Nucleus accumbens (tissue), 56 donors: Measurements from ENCODE around the gene AFF1.
"Not testable (repeated sequence)": the region's sequence is repeated elsewhere in the genome, so short reads cannot be mapped to it uniquely, and the experiment has no call there.

Experiments used
- DNase-seq, 56 donors: peaks; one replicate each; lab custom pipeline; 2025; lab: John Stamatoyannopoulos, UW

AFF1 gene

DNA sequence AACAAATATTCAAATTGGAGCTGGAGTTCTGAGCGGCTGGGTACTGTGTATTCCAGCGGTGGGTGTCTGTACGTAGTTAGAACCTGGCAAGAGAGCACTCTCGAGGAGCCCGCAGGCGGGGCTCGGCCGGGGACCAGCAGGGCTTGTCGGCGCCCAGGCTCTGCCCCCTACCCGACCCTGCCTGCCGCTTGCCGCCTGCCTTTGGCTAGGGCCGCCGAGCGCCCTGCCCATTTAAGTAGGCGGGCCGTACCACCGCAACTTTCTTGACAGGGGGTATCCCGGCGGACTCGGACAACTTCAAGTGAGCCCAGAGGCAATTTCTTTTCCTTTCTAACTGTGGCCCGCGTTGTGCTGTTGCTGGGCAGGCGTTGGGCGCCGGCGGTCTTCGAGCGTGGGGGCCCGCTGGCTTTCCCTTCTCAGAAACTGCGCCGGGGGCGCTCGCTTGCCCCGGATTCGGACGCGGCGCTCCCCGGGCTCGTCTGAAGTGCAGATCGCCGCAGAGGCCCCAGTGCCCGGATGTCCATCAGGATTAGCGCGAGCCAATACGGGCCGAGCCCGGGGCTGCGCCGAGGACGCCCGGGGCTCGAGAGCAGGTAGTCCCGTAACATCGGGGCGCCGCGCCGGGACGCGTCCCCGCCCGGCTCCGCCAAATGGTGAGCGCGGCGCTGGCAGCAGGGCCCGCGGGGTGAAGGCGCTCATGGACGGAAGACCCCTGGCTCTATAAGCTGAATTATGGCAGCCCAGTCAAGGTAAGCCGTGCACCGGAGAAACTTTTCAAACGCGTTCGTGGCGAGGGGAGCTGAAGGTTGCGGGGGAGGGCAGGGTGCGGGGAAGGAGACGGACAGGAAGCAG, 72.1 kb downstream of the AFF1 start:
- DNase-seq = peak; percentile 39 to 100 (median 90)

DNA sequence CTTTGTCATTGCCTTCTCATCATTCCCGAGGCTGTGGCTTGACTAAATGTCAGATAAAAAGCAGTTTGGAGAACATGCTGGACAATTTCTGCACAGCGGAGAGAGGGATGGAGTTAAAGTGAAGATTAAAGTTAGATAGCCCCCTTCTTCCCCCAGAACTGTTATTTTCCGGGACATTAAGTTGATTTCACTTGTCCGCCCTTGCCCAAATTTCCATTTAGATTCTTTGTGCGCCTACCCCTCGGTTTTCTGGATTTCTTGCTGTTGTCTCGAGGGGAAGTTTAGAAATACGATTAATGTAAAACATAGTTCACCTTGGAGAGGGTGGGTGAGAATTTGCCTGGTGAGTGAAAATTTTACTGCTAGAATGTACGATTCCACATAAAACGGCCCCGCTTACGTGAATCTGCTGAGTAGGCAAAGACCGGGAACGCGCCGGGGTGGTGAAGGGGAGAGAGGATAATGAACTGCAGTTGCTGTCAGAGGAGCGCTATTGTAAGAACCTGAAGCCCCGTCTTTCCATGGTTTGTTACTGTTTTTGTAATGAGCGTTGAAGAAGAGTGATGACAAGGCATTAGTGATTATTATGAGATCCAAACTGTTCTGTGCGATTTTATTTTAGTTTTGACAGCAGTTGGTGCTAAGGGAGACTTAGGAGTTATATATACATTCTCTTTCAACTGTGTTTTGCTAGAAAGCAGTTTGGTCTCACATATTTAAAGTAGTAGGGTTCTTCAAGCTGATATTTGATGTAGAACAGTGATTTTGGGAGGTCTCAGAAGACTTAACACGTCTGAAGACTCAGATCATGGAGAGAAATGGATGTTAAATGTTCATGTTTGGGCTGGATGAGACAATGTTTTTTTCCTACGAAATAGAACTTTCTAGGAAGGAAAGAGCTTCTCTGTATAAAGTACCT, 73.0 kb downstream of the AFF1 start:
- DNase-seq = peak in 43 of 56 donors; percentile 2 to 70 (median 30)

DNA sequence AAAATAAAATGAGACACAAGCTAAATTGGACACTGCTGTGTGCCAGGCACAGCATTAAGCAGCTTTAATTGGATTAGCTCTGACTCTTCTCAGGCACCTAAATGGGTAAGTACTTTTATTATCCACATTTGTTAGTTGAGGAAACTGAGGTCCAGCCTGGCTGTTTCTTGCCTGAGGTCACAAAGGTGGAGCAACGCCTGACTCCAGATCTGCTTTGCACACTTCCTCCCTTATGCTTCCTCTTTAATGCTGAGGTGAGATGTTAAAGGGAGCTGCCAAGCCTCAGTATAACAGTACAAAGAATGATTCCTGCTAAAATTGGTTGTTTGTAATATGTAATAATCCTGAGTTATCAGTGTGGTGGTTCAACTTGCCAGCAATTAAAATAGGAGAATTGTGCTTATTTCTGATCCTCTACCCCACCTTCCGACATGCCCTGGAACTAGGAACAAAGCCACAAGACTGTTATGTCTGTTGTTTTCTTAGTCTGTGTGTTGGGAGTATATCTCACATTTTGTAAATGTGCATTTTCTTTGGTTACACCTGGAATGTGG, 74.4 kb downstream of the AFF1 start:
- DNase-seq = no peak

DNA sequence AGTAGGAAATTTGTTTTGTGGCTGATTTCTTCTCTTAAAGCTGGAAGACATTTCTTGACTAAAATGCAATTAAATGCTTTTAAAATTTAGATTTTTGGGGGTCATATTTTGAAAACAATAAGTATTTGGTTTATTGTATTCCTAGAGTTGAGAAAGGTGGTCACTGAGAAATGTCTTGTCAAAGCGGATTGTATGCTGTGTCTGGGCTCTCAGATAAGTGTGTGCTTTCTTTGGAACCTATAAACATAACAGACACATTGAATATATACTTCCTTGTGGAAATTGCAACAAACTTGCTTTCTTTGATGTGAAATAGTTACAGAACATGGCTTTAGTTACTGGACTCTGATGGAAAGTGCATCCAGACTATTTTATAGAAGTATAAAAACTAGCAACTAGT, 75.4 kb downstream of the AFF1 start:
- DNase-seq = no peak

DNA sequence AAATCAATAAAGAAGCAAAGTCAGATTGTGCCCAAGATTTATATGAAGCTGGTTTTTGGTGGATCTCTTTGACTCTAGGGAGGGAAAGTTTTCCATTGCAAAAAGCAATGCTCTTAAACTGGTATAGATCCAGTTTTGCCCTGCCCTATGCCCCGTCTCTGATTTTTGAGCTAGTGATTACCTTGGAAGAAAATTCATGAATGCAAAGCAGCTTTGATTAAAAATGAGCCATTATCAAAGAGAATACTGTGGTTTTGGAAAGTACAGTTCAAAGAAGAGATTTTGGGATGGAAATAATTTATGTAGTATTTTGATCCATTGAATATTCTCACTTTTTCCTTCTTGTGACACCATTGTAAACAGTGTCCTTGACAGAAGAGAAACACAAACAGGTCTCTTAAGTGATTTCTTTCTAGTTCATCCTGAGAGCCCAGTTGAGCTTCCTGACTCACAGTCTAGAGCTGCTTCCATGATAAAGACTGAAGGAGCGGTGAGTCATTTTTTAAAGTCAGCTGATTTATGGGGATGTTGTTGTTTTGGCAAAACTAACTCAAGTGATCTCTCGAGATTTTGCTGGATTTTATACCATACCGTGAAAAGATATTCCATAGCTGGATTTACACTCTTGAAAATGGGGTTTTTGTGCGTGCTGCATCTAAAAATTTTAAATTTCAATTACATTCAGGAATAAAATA, 76.7 kb downstream of the AFF1 start:
- DNase-seq = no peak

DNA sequence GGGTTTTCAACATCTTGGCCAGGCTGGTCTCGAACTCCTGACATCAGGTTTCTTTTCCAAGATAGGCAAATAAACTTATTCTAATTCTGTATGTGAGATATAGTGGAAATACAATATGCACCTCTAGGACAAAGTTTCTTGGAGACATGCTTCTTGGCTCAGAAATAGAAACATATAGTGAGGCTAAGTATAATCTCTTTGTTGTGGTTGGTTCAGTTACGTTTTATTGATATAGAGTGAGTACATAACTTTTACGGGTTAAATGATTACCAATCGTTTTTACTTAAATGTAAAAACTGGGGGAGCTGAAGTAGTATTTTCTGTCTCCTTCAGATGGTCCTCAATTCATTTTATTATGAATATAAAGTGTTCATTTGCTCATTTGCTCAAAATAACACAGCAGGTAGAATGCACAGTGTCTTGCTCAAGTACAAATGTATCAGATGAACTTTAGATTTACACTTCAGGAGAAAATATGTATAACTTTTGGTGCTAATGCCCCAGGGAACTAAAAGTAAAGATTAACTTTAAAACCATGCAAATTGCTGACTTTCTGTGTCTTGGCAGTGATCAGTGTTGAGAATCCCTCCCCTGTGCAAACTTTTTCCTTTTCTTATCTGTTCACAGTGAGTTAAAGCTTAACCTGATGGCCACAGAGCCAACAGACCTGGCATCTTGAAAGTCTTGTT, 77.6 kb downstream of the AFF1 start:
- DNase-seq = no peak

DNA sequence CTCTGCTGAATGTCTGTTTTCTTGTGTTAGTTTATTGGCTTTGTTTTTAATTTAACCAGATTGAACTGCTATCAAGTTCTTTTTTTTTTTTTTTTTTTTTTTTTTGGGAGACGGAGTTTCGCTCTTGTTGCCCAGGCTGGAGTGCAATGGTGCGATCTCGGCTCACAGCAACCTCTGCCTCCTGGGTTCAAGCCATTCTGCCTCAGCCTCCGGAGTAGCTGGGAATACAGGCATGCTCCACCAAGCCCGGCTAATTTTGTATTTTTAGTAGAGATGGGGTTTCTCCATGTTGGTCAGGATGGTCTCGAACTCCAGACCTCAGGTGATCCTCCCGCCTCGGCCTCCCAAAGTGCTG, 78.1 kb downstream of the AFF1 start:
- DNase-seq = not testable (repeated sequence)

DNA sequence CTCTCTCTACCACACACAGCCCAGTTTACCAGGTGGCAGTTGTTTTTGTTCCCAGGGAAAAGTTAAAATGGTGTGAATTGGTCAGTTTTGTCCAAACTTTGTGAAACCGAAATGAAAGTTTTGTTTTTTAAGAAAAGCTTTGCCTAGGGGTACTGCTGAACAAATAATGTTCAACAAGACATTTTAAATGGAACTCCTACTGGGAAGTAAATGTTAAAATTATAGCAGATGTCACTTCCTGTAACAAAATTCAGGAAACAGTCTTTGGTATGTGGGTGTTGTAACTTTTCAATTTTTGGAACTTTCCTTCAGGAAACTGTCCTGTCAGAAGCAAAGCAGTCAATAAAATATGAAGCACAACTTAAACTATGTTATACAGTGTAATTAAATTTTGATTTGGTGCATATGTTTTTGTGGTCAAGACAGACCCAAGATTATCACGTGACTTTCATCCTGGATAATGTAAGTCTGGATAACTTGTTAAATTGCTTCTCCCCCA, 79.5 kb downstream of the AFF1 start:
- no peak for DNase-seq

- DNase-seq = no peak
These were observed 80.6 kb downstream of the AFF1 start for GRCh38 chr4:87015416-87015815.

DNA sequence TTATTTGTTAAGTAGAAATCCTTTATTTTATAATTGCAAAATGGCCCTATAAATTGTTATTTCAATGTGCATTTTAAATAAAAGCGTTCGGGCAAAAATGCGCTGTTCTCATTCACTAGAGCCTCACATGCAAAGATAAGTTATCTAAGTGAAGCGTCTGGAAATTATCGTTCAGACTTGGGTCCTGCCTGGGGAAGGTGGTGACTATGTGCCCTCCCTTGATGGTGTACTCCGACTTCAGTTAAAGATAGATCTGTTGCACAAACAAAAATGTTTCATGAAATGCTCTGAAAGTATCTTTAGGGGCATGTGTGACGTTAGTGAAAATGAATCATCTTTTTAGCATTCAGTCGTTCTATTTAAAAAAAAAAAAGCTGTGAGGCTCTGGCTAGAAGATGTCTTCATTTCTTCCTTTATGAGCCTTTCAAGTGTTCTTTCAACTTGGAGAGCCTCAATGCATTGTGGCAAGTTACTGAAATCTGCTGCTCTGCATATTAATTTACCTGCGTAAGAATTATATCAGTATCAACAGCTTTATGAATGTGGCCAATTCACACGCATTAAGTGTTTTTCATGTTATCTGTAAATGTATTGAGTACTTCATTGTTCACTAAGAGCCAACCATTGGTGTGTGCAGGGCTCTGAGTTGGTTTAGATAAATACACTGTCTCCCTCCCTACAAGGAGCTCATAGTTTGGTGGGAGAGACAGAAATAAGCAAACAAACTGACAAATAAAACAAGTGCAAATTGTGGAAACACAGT, 83.0 kb downstream of the AFF1 start:
- DNase-seq = no peak

DNA sequence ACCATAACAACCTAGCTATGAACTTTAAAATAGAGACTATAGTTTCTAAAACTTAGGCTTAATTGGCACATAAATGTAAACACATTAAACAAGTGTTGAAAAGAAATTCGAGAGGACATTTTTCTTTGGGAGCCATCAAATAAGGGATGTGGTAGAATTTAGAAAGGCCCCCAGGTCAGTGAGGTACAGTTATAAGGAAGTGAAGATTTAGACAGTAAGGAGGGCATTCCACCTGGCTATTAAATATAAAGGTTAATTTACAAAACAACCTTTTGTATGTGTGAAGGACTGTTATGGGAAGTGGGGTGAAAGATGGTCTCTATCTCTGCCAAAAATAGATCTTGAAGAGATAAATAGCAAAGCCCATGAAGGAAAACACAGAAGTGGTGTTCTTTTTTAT, 83.9 kb downstream of the AFF1 start:
- DNase-seq = no peak

GRCh38 chr4:87019246-87019791, 84.5 kb downstream of the AFF1 start:
- DNase-seq = no peak

DNA sequence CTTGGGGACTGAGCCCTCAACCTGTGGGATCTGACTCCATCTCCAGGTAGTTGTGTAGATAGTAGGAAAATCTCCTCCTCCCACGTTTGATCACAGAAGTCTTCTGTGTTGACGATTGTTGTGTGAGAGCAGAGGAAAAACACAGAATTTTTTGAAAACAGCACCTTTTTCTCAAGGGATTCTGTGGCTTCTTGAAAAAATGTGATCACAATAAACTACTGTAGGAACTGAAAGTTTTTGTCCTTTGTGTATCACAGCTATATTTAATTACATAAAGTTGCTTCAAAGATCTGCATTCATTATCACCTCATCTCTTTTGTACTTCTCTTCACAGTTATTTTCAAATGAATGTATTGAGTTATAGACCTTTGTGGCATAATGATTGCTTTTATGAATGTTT, 85.1 kb downstream of the AFF1 start:
- DNase-seq = no peak

GRCh38 chr4:87024201-87024600, 89.4 kb downstream of the AFF1 start:
- DNase-seq = no peak

DNA sequence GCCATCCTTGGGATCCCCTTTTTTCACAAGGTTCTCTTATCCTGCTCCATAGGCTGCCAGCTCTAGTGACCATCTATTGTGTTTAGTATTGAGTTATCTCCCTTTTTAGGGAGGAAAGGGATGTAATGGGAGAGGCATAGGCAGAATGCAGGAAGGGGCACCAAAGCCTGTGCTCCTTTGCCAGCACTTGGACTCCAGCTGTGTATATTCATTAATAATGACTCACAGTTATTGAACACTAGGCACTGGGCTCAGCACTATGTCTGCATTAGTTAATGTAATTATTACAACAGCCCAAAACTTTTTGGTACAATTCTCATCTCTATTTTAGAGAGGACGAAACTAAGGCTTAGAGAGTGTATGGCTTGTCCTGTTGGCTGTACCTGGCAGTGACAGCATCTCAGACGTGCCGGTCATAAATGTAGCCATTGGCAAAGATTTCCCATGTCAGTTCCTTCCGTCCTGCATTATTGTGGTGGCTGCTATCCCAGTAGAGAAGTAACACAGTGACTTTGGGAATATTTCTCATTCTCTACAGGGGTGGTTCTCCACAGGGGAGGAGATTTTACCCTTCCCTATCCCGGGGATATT, 90.3 kb downstream of the AFF1 start:
- DNase-seq = no peak

GRCh38 chr4:87025614-87026041, 90.8 kb downstream of the AFF1 start:
- no peak for DNase-seq

GRCh38 chr4:87026800-87027495, 92.1 kb downstream of the AFF1 start:
- no peak for DNase-seq

DNA sequence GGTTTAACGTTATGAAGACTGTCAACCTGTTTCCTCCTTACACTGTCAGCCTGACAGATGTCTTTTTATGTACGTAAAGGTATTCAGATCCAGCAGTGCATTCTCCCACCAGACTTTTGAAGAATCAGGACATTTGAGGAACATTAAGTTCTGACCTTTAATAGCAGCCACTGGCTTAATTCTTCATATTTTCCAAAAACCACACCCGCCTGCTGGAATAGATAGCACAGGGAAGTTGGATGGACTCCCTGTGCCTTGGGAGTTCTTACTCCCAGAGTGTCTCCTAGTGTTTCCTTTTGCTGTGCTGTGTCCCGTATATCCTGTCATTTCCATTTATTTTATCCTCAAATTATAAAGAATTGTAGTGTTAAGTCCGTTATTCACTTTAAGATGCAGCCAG, 94.5 kb downstream of the AFF1 start:
- no peak for DNase-seq
